H9 (cell line): ENCODE data around the gene PM20D1. TPM values are rescaled to one million over a fixed set of nuclear protein-coding genes. Genes with fewer than 3 reads are reported as not detected.
"Not testable (repeated sequence)": the region's sequence is repeated elsewhere in the genome, so short reads cannot be mapped to it uniquely, and the experiment has no call there.

Experiments used
- DNase-seq: peaks from one replicate; pipeline ENCODE4 v3.0.0-alpha.2; 2017
- H2AFZ ChIP-seq: one replicate; pipeline ENCODE4 v1.6.1; 2013; ENCODE audit warnings: mild to moderate bottlenecking, low read length, control low read depth, moderate library complexity
- H2AK5ac ChIP-seq: 2 replicates; pipeline ENCODE4 v1.6.1; 2013; ENCODE audit warnings: low read length, control low read depth, mixed read lengths; ENCODE audit not compliant: insufficient read length
- H2BK120ac ChIP-seq: one replicate; pipeline ENCODE4 v1.6.1; 2013; ENCODE audit warnings: low read depth, mild to moderate bottlenecking, low read length, control low read depth, inconsistent platforms; ENCODE audit not compliant: poor library complexity, severe bottlenecking
- H2BK12ac ChIP-seq: 2 replicates; pipeline ENCODE4 v1.6.1; 2013; ENCODE audit warnings: low read length, control low read depth, mixed read lengths, low read depth; ENCODE audit not compliant: insufficient read length
- H2BK15ac ChIP-seq: 2 replicates; pipeline ENCODE4 v1.6.1; 2013; ENCODE audit warnings: low read depth, low read length, control low read depth
- H2BK20ac ChIP-seq: one replicate; pipeline ENCODE4 v1.6.1; 2013; ENCODE audit warnings: low read depth, mild to moderate bottlenecking, low read length, control low read depth, inconsistent platforms; ENCODE audit not compliant: poor library complexity, severe bottlenecking
- H2BK5ac ChIP-seq: 2 replicates; pipeline ENCODE4 v1.6.1; 2013; ENCODE audit warnings: low read length, control low read depth, mixed read lengths; ENCODE audit not compliant: insufficient read length
- H3K14ac ChIP-seq: 2 replicates; pipeline ENCODE4 v1.6.1; 2013; ENCODE audit warnings: low read length, control low read depth; ENCODE audit not compliant: insufficient read depth
- H3K18ac ChIP-seq: 2 replicates; pipeline ENCODE4 v1.6.1; 2013; ENCODE audit warnings: low read depth, mild to moderate bottlenecking, mixed read lengths, low read length, control low read depth; ENCODE audit not compliant: insufficient read length
- H3K23ac ChIP-seq: 2 replicates; pipeline ENCODE4 v1.6.1; 2013; ENCODE audit warnings: low read length, control low read depth, mixed read lengths, low read depth; ENCODE audit not compliant: insufficient read length
- H3K23me2 ChIP-seq: 2 replicates; pipeline ENCODE4 v1.6.1; 2013; ENCODE audit warnings: low read depth, mild to moderate bottlenecking, mixed read lengths, low read length, control low read depth; ENCODE audit not compliant: insufficient read length, poor library complexity, severe bottlenecking
- H3K27ac ChIP-seq: 2 replicates; pipeline ENCODE4 v1.5.1; 2013; ENCODE audit warnings: low read length, control low read depth, mixed read lengths, low read depth; ENCODE audit not compliant: insufficient read length
- H3K27me3 ChIP-seq: 2 replicates; pipeline ENCODE4 v1.6.1; 2013; ENCODE audit warnings: low read length, control low read depth, inconsistent platforms; ENCODE audit not compliant: insufficient read depth
- H3K4ac ChIP-seq: 2 replicates; pipeline ENCODE4 v1.6.1; 2013; ENCODE audit warnings: low read depth, mild to moderate bottlenecking, control low read depth, inconsistent platforms, low read length, moderate library complexity
- H3K4me1 ChIP-seq: 2 replicates; pipeline ENCODE4 v1.6.1; 2013; ENCODE audit warnings: low read length, control low read depth, inconsistent platforms; ENCODE audit not compliant: insufficient read depth
- H3K4me2 ChIP-seq: 2 replicates; pipeline ENCODE4 v1.6.1; 2013; ENCODE audit warnings: low read length, control low read depth, mixed read lengths; ENCODE audit not compliant: insufficient read length, insufficient read depth
- H3K56ac ChIP-seq: 2 replicates; pipeline ENCODE4 v1.6.1; 2013; ENCODE audit warnings: low read depth, mild to moderate bottlenecking, mixed read lengths, low read length, control low read depth; ENCODE audit not compliant: insufficient read length
- H3K79me1 ChIP-seq: 2 replicates; pipeline ENCODE4 v1.6.1; 2013; ENCODE audit warnings: low read depth, mild to moderate bottlenecking, moderate library complexity, low read length, control low read depth, inconsistent platforms; ENCODE audit not compliant: insufficient read depth, poor library complexity, severe bottlenecking
- H3K79me2 ChIP-seq: 2 replicates; pipeline ENCODE4 v1.6.1; 2013; ENCODE audit warnings: low read length, control low read depth, inconsistent platforms; ENCODE audit not compliant: insufficient read depth
- H3K9ac ChIP-seq: 2 replicates; pipeline ENCODE4 v1.6.1; 2013; ENCODE audit warnings: low read length, control low read depth, mixed read lengths; ENCODE audit not compliant: insufficient read length; ENCODE audit errors: extremely low read depth
- H3K9me3 ChIP-seq: one replicate; pipeline ENCODE4 v1.6.1; 2013; ENCODE audit warnings: low read depth, low read length, inconsistent platforms; ENCODE audit not compliant: control insufficient read depth
- H3T11ph ChIP-seq: one replicate; pipeline ENCODE4 v1.6.1; 2013; ENCODE audit warnings: mild to moderate bottlenecking, low read length, control low read depth, inconsistent platforms
- H4K20me1 ChIP-seq: one replicate; pipeline ENCODE4 v1.6.1; 2013; ENCODE audit not compliant: control insufficient read depth, insufficient read length, insufficient read depth
- H4K5ac ChIP-seq: 2 replicates; pipeline ENCODE4 v1.6.1; 2013; ENCODE audit warnings: low read depth, mild to moderate bottlenecking, mixed read lengths, low read length, control low read depth; ENCODE audit not compliant: insufficient read length
- H4K8ac ChIP-seq: replicated peaks from 2 replicates; pipeline ENCODE4 v1.6.1; 2013; ENCODE audit warnings: low read length, control low read depth, mixed read lengths, low read depth; ENCODE audit not compliant: insufficient read length
- H4K91ac ChIP-seq: 2 replicates; pipeline ENCODE4 v1.6.1; 2013; ENCODE audit warnings: low read depth, mild to moderate bottlenecking, moderate library complexity, mixed read lengths, low read length, control low read depth; ENCODE audit not compliant: insufficient read length
- H3K27ac Mint-ChIP-seq, 3 experiments: 2 replicates in 2 of 3; 3 replicates in 1 of 3; pipeline ENCODE4 v1.8.0; 2020 to 2021; ENCODE audit warnings: mixed read lengths in 3 of 3, mild to moderate bottlenecking in 1 of 3, moderate library complexity in 1 of 3
- H3K27me3 Mint-ChIP-seq: 2 replicates; pipeline ENCODE4 v1.8.0; 2021; ENCODE audit warnings: low read depth, mild to moderate bottlenecking, moderate library complexity, mixed read lengths
- H3K36me3 Mint-ChIP-seq, 3 experiments: 2 replicates in 2 of 3; 3 replicates in 1 of 3; pipeline ENCODE4 v1.8.0; 2020 to 2021; ENCODE audit warnings: low read depth in 3 of 3, mixed read lengths in 3 of 3; ENCODE audit not compliant: insufficient read depth in 1 of 3
- H3K4me1 Mint-ChIP-seq, 2 experiments: 2 replicates each; pipeline ENCODE4 v1.8.0; 2020; ENCODE audit warnings: mixed read lengths in 2 of 2
- H3K4me3 Mint-ChIP-seq, 2 experiments: 2 replicates in 1 of 2; 3 replicates in 1 of 2; pipeline ENCODE4 v1.8.0; 2020 to 2021; ENCODE audit warnings: mild to moderate bottlenecking in 2 of 2, mixed read lengths in 2 of 2, moderate library complexity in 1 of 2
- H3K9me3 Mint-ChIP-seq, 2 experiments: 2 replicates in 1 of 2; 3 replicates in 1 of 2; pipeline ENCODE4 v1.8.0; 2020; ENCODE audit warnings: mild to moderate bottlenecking in 2 of 2, mixed read lengths in 2 of 2, moderate library complexity in 1 of 2
- WGBS: extraction: QIAGEN DNeasy Blood & Tissue Kit; methylation state at CpG from one replicate; pipeline ENCODE4 v1.1.7; 2013; ENCODE audit warnings: missing lambda C conversion rate, low lambda C conversion rate, mixed read lengths; ENCODE audit not compliant: insufficient read length; ENCODE audit errors: extremely low coverage; 5-methylcytosine and 5-hydroxymethylcytosine counted together
- total RNA-seq: library from RNA; stranded (reverse); gene quantifications from 2 replicates; pipeline ENCODE4 v1.2.1, GENCODE V29; 2021
- TF ChIP-seq, protein P1 (sequence below): fragments of 200-600 bp; sonication (generic); conservative IDR thresholded peaks from 3 replicates; pipeline ENCODE4 v1.8.0; 2021; ENCODE audit warnings: antibody characterized with exemption, mild to moderate bottlenecking

PM20D1 gene
- total RNA-seq, 1 experiment from 2014 or later: not detected

DNA sequence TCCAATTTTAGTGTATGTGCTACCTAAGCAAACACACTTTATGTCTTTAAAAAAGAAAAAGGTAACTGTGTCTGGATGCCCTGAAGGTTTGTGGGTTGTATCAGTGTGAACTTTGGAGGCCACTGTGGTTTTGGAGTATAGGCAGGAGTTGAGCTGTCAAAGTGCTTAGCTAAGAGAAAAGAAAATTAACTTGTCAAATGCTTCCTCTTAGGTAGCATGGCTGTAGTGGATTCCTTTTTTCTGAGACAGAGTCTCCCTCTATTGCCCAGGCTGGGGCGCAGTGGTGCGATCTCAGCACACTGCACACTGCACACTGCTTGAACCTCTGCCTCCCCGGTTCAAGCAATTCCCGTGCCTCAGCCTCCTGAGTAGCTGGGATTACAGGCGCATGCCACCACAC is 25.8 kb downstream of the PM20D1 start:
- Histone ChIP-seq H2BK120ac (no peak overlapping the region), H4K8ac (no peak overlapping the region), H3K79me2 (0 out of 2 replicates have a peak, but pooled peaks cover 2% of the 10 kb centered on the region), H3K23ac (no peak overlapping the region), H2BK20ac (no peak overlapping the region), H4K20me1 (no peaks in the 10 kb centered on the region), H3K9me3 (no peaks in the 10 kb centered on the region), H2BK15ac (no peak overlapping the region), H2BK12ac (no peak overlapping the region), H2BK5ac (no peak overlapping the region), H3K23me2 (no peaks in the 10 kb centered on the region), H2AFZ (no peak overlapping the region), H3T11ph (no peak overlapping the region), H3K4ac (no peak overlapping the region), H3K4me1 (no peaks in the 10 kb centered on the region; the same call in 1 of the 2 replicates), H3K14ac (no peak overlapping the region), H4K5ac (no peak overlapping the region), H4K91ac (no peak overlapping the region), H3K18ac (no peak overlapping the region), H3K4me2 (no peak overlapping the region), H2AK5ac (no peak overlapping the region), H3K27ac (no peak overlapping the region), H3K27me3 (no peaks in the 10 kb centered on the region), H3K79me1 (no peaks in the 10 kb centered on the region), H3K56ac (no peak overlapping the region), H3K9ac (no peak overlapping the region)
- peaks cover 0 to 4% (median 4%) of the 10 kb centered on the region in 3 experiments; a peak in 3 of 7 replicates for H3K36me3 Mint-ChIP-seq
- H3K27me3 Mint-ChIP-seq: no peaks in the 10 kb centered on the region
- H3K4me1 Mint-ChIP-seq: peaks cover 27 to 30% of the 10 kb centered on the region in 2 experiments
- H3K9me3 Mint-ChIP-seq: peaks cover 4 to 5% of the 10 kb centered on the region in 2 experiments; a peak in 3 of 5 replicates
- DNase-seq: no peak
- H3K27ac Mint-ChIP-seq: no peak overlapping the region
- TF ChIP-seq, protein P1, sequence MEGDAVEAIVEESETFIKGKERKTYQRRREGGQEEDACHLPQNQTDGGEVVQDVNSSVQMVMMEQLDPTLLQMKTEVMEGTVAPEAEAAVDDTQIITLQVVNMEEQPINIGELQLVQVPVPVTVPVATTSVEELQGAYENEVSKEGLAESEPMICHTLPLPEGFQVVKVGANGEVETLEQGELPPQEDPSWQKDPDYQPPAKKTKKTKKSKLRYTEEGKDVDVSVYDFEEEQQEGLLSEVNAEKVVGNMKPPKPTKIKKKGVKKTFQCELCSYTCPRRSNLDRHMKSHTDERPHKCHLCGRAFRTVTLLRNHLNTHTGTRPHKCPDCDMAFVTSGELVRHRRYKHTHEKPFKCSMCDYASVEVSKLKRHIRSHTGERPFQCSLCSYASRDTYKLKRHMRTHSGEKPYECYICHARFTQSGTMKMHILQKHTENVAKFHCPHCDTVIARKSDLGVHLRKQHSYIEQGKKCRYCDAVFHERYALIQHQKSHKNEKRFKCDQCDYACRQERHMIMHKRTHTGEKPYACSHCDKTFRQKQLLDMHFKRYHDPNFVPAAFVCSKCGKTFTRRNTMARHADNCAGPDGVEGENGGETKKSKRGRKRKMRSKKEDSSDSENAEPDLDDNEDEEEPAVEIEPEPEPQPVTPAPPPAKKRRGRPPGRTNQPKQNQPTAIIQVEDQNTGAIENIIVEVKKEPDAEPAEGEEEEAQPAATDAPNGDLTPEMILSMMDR: no peak
- WGBS: no CpG with 5 or more reads among the region's 5 CpGs
- no peak overlapping the region for H3K4me3 Mint-ChIP-seq

DNA sequence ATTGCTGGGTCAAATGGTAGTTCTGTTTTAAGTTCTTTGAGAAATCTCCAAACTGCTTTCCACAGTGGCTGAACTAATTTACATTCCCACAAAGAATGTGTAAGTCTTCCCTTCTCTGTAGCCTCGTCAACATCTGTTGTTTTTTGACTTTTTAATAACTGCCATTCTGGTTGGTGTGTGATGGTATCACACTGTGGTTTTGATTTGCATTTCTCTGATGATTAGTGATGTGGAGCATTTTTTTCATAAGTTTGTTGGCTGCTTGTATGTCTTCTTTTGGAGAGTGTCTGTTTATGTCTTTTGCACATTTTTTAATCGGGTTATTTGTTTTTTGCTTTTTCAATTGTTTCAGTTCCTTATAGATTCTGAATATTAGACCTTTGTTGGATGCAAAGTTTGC is 26.7 kb downstream of the PM20D1 start:
- H2BK5ac ChIP-seq, H2AFZ ChIP-seq, H4K8ac ChIP-seq, DNase-seq, H3K79me1 ChIP-seq, H2BK15ac ChIP-seq, H2BK12ac ChIP-seq, H2BK120ac ChIP-seq, H3K56ac ChIP-seq, H3K9me3 ChIP-seq, H3K27me3 ChIP-seq, H3K4me3 Mint-ChIP-seq, H3K4me1 ChIP-seq, H3K9me3 Mint-ChIP-seq, H3K27ac ChIP-seq, H3T11ph ChIP-seq, H4K91ac ChIP-seq, H4K5ac ChIP-seq, H3K36me3 Mint-ChIP-seq, H3K18ac ChIP-seq, H3K27ac Mint-ChIP-seq, H3K14ac ChIP-seq, H3K9ac ChIP-seq, H2AK5ac ChIP-seq, H3K79me2 ChIP-seq, H3K23me2 ChIP-seq, H3K27me3 Mint-ChIP-seq, H2BK20ac ChIP-seq, H3K4me2 ChIP-seq, H3K4ac ChIP-seq, H3K23ac ChIP-seq, H4K20me1 ChIP-seq: not testable (repeated sequence)
- WGBS: no CpG with 5 or more reads among the region's 2 CpGs
- H3K4me1 Mint-ChIP-seq: peaks cover 30% of the 10 kb centered on the region in 2 experiments
